HG03565 (cell line): ENCODE results near the gene TEAD4.

Experiments used
- ATAC-seq: cut with Tn5 transposase; IDR thresholded peaks from one replicate; pipeline ENCODE4 v1.9.1; 2021; ENCODE audit warnings: mild to moderate bottlenecking, moderate library complexity; ENCODE audit not compliant: unreplicated experiment

The TEAD4 gene

DNA sequence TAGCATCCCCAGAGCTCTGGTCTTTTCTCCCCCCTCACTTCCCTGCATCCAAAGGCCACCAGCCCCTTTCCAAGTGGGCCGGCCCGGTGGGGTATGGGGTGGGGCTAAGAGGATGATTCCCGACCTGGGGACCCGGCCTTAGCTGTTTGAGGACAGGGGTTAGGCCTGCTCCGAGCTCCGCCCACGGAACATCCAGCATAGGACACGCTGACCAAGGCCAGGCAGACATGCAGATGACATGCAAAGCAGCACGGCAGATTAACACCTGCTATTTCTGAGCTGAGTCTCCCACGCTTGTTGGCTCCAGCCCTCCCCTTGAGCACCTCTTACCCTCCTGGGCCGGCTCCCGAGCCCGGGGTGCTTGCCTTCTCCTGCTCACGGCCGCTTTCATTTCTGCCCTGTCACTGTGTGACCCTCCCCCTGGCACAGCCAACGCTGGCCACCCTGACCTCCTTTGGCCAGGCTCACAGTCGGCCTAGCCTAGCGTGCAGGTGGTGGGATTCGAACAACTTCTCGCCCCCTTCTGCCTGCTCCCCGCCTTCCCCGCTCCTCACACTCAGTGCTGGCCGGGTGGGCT, 40.2 kb downstream of the TEAD4 start:
- ATAC-seq, result no peak

DNA sequence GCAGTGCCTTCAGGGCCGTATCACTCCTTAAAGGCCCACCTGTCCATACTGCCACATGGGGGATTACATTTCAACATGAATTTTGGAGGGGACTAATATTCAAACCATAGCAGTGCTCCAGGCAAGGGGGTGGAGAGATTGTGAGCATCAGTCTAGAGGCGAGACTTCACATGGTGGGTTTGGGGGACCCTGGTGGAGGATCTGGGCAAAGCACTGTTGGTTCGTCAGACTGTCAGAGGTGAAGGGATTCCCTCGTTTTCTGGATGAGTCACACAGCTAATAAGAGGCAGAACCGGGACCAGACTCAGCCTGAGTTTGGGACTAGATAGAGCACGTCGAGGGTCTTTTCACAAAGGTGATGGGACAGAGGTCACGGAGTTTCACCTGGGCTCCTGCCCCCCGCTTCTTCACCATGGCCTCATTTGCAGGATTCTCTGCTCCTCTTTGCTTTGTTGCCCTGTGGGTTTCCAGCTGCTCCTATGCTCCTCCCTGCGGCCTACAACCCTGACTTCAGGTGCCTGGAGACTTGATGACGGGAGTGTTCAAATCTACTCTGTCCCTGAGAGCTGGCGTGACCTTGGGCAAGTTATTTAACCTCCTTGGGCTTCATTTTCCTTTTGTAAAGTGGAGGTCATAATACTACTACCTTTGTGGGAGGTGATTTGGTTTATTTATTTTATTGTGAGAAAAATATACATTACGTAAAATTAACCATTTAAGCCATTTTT, 41.5 kb downstream of the TEAD4 start:
- no peak for ATAC-seq

DNA sequence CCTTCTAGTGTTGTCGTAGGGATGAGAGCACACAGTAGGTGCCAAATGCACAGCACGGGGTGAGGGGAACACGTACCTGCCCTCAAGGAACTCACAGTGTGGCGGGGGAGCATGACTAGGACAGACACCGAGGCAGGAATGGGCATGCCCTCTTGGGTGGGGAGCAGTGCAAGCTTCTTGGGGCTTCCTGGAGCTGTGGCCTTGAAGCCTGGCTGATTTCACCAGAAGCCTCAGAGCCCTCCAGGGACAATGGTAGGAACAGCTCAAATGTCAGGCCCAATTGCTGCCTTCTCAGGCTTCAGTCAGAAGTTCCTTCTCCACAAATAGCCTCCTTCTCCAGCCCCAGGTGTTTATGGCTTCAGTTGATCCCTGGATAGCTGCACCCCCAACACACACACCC, 43.4 kb downstream of the TEAD4 start:
- ATAC-seq, result no peak

DNA sequence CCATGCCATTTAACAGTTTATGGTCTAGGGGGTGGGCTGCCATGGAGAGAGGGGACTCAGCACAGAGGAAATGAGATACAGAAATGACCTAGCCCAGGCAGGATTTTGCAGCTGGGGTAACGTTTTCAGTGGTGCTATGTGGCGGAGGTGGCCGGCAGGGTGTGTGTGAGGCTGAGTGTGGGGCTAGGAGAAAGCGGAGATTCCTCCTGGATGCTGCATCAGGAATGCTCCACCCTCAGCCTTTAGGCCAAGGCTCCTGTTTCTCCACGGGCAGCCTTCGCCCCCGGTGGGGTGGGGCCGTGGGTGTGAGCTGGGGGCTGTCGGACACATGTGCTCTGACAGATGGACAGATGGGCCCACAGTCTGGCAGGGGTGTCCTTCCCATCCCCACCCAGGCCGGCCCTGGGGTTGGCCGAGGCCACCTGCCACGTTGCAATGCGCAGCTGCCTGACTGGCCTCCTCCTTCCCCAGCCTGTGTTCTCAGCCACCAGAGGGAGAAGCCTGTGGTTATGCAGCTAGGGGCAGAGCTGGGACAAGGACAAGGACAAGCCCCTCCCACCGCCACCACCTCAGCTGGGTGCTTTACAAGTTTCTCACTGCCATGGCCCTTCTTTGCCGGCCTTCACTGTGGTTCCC, 44.3 kb downstream of the TEAD4 start:
- no peak for ATAC-seq

DNA sequence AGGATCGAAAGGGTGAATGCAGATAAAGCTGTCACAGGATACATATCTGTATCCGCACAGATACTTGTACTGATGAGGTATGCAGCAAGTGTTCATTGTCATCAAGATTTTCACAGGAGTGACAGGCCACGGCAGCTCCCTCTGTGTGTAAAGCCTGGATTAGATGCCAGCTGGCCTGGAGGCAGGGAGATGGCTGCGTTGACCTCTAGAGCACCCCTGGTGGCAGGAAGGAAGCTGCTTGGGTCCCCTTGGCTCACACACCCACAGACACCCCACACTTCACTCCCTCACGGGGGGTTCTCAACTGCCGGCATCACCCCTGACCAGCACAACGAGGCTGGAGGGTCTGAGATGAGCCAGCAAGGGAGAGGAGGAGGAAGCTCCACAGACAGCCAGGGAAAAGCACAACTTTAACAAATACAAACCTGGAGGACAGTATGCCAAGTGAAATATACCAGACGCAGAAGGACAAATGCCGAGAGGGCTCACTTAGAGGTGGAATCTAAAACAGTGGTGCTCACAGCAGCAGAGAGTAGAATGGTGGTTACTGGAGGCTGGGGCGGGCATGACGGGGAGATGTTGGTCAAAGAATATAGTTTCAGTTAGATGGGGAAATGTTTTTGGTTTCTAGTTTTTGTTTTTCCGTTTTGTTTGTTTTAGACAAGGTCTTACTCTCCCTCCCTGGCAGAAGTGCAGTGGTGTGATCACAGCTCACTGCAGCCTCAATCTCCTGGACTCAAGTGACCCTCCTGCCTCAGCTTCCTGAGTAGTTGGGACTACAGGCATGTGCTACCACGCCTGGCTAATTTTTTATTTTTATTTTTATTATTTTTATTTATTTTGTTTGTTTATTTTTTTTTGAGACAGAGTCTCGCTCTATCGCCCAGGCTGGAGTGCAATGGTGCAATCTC, 45.7 kb downstream of the TEAD4 start:
- no peak for ATAC-seq

DNA sequence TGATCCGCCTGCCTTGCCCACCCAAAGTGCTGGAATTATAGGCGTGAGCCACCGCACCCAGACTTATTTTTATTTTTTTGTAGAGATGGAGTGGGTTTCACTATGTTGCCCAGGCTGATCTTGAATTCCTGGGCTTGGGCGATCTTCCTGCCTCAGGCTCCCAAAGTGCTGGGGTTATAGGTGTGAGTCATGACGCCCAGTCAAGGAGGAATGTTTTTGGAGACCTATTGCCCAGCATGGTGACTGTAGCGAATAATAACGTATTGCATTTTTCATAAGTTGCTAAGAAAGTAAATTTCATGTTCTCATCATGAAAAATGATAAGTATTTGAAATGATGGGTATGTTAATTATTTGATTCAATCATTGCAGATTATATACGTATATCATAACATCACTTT, 46.5 kb downstream of the TEAD4 start:
- no peak for ATAC-seq

DNA sequence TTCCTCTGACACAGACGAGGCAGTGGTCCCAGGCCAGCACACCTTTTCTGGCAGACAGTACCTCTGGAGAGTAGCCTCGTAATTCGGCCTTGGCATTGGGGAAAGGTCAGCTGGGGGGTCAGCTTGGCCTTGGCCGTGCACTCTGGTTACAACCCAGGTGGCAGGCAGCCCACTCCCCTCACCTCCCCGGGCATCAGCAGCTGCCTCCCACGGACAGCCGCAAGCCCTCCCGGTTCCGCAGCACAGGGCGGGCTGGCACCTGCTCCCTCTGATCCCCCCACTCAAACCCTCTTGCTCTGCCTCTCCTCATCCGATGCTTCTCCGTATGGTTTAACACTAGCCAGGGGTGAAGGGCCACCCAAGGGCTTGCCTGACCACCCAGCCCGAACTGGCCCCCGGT, 50.6 kb downstream of the TEAD4 start:
- no peak for ATAC-seq

DNA sequence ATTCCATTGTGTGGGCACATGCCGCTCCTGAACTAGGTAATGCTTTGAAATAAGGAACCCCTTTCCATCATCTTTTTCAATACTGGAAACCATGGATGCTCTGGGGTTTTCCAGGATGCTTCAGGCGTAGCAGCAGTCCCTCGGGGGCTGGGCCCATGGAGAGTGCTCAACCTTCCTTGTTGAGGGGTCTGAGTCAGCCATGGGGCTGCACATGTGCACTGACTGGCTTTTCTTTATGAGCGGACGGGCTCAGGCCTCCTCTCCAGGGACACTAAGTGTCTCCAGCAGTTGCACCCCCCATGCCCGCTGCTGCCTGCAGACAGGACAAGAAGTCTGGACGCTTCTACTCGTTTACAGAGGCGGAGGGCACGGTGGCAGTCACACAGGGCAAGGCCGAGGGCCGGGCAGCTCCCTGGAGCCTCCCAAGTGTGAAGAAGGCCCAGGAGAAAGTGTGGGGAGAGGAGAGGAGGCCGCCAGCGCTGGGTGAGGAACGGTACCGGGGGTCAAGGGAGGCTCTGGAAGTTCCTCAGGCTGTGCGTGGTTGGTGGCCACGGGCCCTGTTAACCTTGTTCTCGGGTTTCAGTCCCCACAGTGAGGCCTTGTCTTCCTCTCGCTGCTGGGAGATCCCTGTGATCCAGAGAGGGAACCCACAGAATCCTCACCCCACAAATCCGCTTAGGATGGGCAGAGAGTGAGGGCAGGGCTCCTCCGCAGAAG, 51.2 kb downstream of the TEAD4 start:
- no peak for ATAC-seq

DNA sequence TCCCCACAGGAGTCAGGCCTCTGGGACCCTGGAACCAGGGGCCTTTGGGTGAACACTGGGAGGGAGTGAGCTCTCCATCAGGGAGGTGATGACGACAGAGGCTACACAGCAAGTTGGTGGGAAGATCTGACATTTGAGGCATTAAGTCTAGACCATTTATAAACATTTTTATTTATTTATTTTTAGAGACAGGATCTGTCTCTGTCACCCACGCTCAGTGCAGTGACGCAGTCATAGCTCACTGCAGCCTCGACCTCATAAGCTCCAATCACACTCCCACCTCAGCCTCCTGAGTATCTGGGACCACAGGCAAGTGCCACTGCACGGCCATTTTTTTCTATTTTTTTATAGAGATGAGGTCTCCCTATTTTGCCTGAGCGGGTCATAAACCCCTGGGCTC, 53.6 kb downstream of the TEAD4 start:
- ATAC-seq, result no peak

DNA sequence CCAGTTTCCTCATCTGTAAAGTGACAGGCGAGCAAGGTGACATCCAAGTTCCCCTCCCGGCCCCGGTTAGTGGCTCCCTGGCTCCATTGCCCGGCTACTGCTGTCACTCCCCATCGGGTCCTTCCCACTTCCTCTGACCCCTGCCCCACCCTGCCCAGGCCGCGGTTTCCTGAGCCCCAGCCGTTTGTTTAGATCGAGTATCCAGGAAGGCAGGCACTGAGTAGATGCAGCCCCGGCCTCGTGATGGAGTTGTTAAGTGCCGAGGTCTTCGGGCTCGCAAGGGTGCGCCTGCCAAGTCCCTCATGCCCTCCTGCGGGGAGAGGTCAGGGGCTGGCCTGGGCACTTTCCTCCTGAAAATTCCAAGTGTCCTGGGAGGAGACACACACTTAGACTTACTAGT, 55.4 kb downstream of the TEAD4 start:
- no peak for ATAC-seq

DNA sequence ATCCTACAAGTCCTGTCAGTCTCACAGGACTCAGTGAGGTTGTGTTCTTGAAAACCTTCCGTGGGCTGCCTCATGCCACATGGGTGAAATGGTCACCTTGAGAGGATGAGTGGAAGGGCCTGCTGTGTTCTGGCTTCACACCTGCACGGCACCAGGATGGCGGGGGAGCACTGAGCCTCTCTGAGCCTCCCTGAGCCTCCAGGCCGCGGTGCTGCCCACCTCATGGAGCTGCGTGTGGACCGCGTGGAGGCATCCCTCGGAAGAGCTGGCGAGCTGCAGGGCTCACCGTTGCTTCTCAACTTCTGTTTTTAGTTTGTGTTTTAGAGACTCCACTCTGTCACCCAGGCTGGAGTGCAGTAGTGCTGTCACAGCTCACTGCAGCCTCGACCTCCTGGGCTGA, 56.2 kb downstream of the TEAD4 start:
- no peak for ATAC-seq

DNA sequence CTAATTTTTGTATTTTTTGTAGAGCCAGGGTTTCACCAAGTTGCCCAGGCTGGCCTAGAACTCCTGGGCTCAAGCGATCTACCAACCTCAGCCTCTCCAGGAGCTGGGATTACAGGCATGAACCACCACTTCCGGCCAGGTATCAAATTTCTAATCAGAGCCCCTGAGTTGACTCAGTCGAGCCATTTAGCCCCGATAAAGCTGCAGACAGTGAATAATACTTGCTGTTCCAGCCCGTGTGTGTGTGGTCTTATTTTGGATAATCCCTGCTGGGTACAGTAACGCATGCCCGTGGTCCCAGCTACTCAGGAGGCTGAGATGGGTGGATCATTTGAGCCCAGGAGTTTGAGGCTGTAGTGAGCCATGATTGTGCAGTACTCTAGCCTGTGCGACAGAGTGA, 57.0 kb downstream of the TEAD4 start:
- ATAC-seq, result no peak

DNA sequence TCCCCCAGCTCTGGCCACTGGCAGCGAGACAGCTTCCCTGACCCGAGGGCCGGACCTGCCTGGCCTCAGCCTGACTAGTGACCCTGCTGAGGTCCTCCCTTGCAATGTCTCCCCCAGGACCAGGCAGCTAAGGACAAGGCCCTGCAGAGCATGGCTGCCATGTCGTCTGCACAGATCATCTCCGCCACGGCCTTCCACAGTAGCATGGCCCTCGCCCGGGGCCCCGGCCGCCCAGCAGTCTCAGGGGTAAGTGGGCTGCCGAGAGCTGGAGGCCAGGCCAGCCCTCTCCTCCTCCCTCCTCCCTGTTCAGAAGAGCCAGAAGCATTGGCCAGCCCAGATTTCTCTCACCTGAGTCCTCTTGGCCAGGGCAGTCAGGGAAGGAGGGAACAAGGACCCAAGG, 58.1 kb downstream of the TEAD4 start:
- no peak for ATAC-seq

DNA sequence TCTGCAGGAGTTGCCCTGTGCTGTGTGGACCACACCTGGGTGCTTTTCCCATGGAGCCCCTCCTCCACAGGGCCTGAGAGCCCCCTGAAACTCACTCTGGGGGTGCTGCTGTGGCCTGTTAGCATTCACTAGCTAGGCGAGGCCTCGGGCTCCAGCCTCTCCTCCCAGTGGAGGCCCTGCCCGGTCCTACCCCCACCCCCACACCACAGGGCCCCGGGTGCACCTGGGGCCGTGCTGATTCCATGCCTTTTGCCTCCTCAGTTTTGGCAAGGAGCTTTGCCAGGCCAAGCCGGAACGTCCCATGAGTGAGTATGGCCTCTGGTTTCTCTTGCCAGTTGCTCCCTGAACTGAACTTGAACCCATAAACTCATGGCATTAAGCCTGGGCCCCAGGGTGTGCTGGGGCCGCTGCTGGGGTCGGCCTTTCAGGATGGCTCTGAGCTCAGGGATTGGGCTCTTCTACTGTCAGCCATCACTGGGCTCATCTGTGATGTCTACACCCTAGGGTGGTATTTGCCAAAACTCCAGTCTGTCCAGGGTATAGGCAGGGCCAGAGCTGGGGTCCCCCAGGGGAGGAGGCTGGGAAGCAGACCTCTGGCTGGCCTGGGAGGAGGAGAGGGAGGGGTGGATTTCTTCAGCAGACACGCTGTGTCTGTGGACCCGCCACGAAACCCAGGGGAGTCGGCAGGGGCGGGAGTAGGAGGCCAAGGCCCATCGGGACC, 59.2 kb downstream of the TEAD4 start:
- no peak for ATAC-seq

DNA sequence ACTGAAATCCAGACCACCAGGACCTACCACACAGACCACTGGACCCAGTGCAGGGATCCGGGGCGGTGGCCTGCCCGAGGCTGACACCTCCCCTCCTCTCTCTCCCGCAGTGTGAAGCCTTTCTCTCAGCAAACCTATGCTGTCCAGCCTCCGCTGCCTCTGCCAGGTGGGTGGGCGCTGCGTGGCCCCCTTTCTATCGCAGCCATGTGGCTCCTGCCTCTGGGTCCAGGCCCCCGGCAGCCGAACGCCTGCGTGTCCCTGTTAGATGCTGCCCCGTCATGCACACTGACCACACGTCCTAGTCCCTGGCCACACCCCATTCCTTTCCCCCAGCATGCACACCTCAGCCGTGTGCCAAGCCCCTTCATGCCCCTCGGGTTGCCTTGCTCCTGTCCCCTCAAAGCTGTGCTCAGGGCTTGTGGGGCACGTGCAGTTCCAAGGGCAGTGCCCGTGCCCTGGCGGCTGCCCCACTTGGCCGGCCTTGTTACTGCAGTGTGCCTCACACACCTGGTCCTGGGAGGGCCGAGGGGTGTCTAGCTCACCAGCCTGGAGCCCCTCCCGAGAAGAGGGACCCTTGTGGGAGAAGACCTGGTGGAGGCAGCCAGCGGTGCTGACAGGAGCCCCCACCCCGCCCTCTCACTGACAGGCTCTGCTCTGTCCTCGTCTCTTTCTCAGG, 59.9 kb downstream of the TEAD4 start:
- ATAC-seq, result no peak

DNA sequence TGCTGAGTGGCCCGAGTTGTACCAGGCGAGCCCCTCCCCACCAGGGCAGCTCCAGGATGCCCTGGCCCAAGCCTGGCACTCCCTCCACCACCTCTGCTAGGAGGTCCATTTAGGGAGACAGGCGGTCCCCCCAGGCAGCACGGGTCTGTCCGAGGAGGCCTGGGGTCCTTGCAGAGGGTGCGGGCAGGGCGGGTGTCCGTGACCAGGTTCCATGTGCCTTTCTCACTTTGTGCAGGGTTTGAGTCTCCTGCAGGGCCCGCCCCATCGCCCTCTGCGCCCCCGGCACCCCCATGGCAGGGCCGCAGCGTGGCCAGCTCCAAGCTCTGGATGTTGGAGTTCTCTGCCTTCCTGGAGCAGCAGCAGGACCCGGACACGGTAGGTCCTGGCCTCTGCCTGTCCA, 61.2 kb downstream of the TEAD4 start:
- no peak for ATAC-seq

DNA sequence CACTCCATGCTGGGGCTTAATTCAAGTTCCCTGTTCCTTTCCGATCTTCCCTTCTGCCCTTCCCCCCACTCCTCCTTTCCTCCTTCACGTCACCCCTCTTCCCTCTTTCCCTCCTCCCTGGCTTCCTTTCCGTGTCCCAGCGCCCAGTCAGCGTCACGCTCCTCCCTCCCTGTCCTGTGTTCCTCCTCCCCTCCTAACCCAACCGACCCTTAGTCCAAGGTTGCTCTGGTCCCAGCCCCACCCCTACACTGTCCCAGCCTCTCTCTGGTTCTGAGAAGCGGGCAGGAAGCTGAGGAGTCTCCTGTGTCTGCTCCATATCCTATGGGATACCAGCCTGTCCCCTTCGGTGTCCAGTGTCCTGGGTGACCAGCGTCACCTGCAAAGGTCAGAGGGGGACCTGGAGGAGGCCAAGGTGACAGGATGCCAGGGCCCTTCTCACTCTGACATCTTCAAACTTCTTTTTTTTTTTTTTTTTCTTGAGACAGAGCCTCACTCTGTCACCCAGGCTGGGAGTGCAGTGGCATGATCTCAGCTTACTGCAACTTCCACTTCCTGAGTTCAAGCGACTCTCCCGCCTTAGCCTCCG, 61.7 kb downstream of the TEAD4 start:
- no peak for ATAC-seq

DNA sequence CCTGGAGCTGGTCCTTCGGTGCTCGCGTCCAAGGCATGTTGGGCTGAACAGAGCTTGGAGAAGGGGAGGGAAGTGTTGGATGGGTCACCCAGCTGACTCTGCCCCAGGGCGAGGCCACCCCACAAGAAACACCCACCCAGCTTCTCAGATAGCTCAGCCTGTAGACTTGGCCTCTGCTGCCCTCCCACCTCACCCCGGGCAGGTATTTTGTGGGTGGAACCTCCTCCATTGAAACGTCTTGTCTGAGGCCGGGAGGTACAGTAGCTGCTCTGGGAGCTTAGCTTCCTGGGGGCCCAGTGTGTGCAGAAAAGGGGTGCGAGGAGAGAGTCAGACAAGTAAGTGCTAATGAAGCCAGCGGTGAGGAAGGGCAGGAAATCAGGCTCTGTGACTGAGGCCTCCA, 63.2 kb downstream of the TEAD4 start:
- ATAC-seq, result no peak

DNA sequence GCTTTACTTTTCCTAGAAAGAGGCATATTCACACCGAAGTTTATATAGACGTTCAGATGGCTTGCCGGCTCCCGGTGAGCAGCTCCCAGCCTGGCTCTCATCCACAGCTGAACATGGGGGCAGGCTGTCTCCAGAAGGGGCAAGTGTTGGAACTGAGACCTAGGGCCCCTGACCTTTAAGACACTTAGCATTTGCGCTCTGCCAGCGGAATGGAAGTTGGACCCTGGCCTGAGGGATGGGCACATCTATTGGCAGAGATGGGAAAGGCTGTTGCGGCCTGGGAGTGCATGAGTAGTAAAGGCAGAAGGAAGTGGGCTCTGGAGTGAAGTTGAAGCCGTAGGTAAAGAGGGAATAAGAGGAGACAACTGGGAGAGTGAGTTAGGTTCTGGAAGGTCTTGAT, 63.8 kb downstream of the TEAD4 start:
- ATAC-seq, result no peak
